ENCODE data around the gene SFMBT1. TPM values are rescaled to one million over a fixed set of nuclear protein-coding genes. Genes with fewer than 3 reads are reported as not detected.
A peak's percentile ranks its signal among the peaks of the same experiment; 100 is the strongest.

The SFMBT1 gene
- total and polyA plus RNA-seq, 2 experiments from 2014 or later = 8.5 to 18.1 TPM

GRCh38 chr3:52893723-52894122 lies 152.2 kb downstream of the SFMBT1 start:
- Histone ChIP-seq H3K79me2 (peaks cover 63% of the 10 kb centered on the region), H3K4me1 (ENCODE audit: insufficient read depth) (peaks cover 37% of the 10 kb centered on the region), H3K9me3 (ENCODE audit: low read depth) (no peaks in the 10 kb centered on the region), H3K9me2 (replicated peaks; ENCODE audit: insufficient read depth) (no peaks in the 10 kb centered on the region), H3K27ac (peak overlapping the region; percentile 78), H4K20me1 (ENCODE audit: insufficient read depth, poor library complexity, severe bottlenecking) (no peaks in the 10 kb centered on the region), H3K4me3 (no peak overlapping the region), H3K4me2 (peak overlapping the region; percentile 51), H2AFZ (no peak overlapping the region), H3K36me3 (replicated peaks; ENCODE audit: insufficient read depth, low read depth) (no peaks in the 10 kb centered on the region), H3K27me3 (no peaks in the 10 kb centered on the region)
- WGBS (ENCODE audit: low lambda C conversion rate, missing lambda C conversion rate) = 58% methylated on average over 4 of the region's 4 CpGs
- no peak for DNase-seq (ENCODE audit: low spot score)
- TF ChIP-seq EZH2phosphoT487 (IDR thresholded peaks at IDR 0.05; ENCODE audit: low read depth, severe bottlenecking, unreplicated experiment) = no peak
- TF ChIP-seq CTCF (IDR thresholded peaks at IDR 0.05; ENCODE audit: poor library complexity) = no peak
- no peak for TF ChIP-seq EZH2 (IDR thresholded peaks at IDR 0.05; ENCODE audit: borderline replicate concordance)

- Histone ChIP-seq H3K79me2 (peaks cover 71% of the 10 kb centered on the region), H3K36me3 (replicated peaks; ENCODE audit: insufficient read depth, low read depth) (no peaks in the 10 kb centered on the region), H3K9me3 (ENCODE audit: low read depth) (no peaks in the 10 kb centered on the region), H3K4me2 (peak overlapping the region; percentile 51), H3K27me3 (no peaks in the 10 kb centered on the region), H3K27ac (peak overlapping the region; percentile 78), H3K9me2 (replicated peaks; ENCODE audit: insufficient read depth) (no peaks in the 10 kb centered on the region), H3K4me1 (ENCODE audit: insufficient read depth) (peaks cover 37% of the 10 kb centered on the region), H3K4me3 (no peak overlapping the region), H4K20me1 (ENCODE audit: insufficient read depth, poor library complexity, severe bottlenecking) (no peaks in the 10 kb centered on the region), H2AFZ (no peak overlapping the region)
- 81% methylated on average over 8 of the region's 8 CpGs for WGBS (ENCODE audit: low lambda C conversion rate, missing lambda C conversion rate)
- TF ChIP-seq CTCF (IDR thresholded peaks at IDR 0.05; ENCODE audit: poor library complexity) = peak; percentile 19
- no peak for TF ChIP-seq EZH2 (IDR thresholded peaks at IDR 0.05; ENCODE audit: borderline replicate concordance)
- DNase-seq (ENCODE audit: low spot score) = no peak
Observed at GRCh38 chr3:52892625-52893311, 153.1 kb downstream of the SFMBT1 start.

GRCh38 chr3:52892290-52892624 lies 153.6 kb downstream of the SFMBT1 start:
- Histone ChIP-seq H3K4me2 (peak overlapping the region; percentile 51), H3K27ac (peak overlapping the region; percentile 78), H3K4me1 (ENCODE audit: insufficient read depth) (peaks cover 37% of the 10 kb centered on the region)

More at GRCh38 chr3:52892290-52892624, 153.6 kb downstream of the SFMBT1 start:
- Histone ChIP-seq H3K27me3 (no peaks in the 10 kb centered on the region), H2AFZ (no peak overlapping the region), H3K36me3 (replicated peaks; ENCODE audit: insufficient read depth, low read depth) (no peaks in the 10 kb centered on the region), H3K4me3 (no peak overlapping the region), H3K9me3 (ENCODE audit: low read depth) (no peaks in the 10 kb centered on the region), H3K79me2 (peaks cover 75% of the 10 kb centered on the region), H4K20me1 (ENCODE audit: insufficient read depth, poor library complexity, severe bottlenecking) (no peaks in the 10 kb centered on the region), H3K9me2 (replicated peaks; ENCODE audit: insufficient read depth) (no peaks in the 10 kb centered on the region)
- TF ChIP-seq EZH2phosphoT487 (IDR thresholded peaks at IDR 0.05; ENCODE audit: low read depth, severe bottlenecking, unreplicated experiment) (no peak), EZH2 (IDR thresholded peaks at IDR 0.05; ENCODE audit: borderline replicate concordance) (no peak), CTCF (IDR thresholded peaks at IDR 0.05; ENCODE audit: poor library complexity) (no peak)
- DNase-seq (ENCODE audit: low spot score) = no peak
- 89% methylated on average over 5 of the region's 5 CpGs for WGBS (ENCODE audit: low lambda C conversion rate, missing lambda C conversion rate)

Data from hepatocyte (in vitro differentiated cells).